Mucosa of rectum (tissue), 2 donors: ENCODE data around the gene FAM184A.
"Not testable (repeated sequence)": the region's sequence is repeated elsewhere in the genome, so short reads cannot be mapped to it uniquely, and the experiment has no call there.

Experiments
- H3K27ac ChIP-seq, 2 donors: one replicate each; pipeline ENCODE4 v1.7.0; 2013; ENCODE audit warnings: inconsistent platforms in 2 of 2, low read depth in 2 of 2, low read length in 2 of 2
- H3K27me3 ChIP-seq, 2 donors: one replicate each; pipeline ENCODE4 v1.7.0; 2013; ENCODE audit warnings: low read length in 2 of 2; ENCODE audit not compliant: control insufficient read depth in 2 of 2, insufficient read depth in 2 of 2
- H3K36me3 ChIP-seq, 2 donors: one replicate each; pipeline ENCODE4 v1.7.0; 2013; ENCODE audit warnings: low read length in 2 of 2; ENCODE audit not compliant: control insufficient read depth in 2 of 2, insufficient read depth in 2 of 2
- H3K4me1 ChIP-seq, 2 donors: one replicate each; pipeline ENCODE4 v1.7.0; 2013; ENCODE audit warnings: low read length in 2 of 2, mild to moderate bottlenecking in 1 of 2; ENCODE audit not compliant: control insufficient read depth in 2 of 2, insufficient read depth in 2 of 2
- H3K4me3 ChIP-seq, 2 donors: one replicate each; pipeline ENCODE4 v1.7.0; 2013; ENCODE audit warnings: low read length in 2 of 2
- H3K9ac ChIP-seq, 2 donors: one replicate each; pipeline ENCODE4 v1.7.0; 2013; ENCODE audit warnings: low read length in 2 of 2, low read depth in 1 of 2, mild to moderate bottlenecking in 1 of 2
- H3K9me3 ChIP-seq, 2 donors: one replicate each; pipeline ENCODE4 v1.7.0; 2013; ENCODE audit warnings: low read length in 2 of 2; ENCODE audit not compliant: control insufficient read depth in 2 of 2
- donor health status: healthy.
- donor health status: Normal muscosa, but diverticular disease.

The FAM184A gene

DNA sequence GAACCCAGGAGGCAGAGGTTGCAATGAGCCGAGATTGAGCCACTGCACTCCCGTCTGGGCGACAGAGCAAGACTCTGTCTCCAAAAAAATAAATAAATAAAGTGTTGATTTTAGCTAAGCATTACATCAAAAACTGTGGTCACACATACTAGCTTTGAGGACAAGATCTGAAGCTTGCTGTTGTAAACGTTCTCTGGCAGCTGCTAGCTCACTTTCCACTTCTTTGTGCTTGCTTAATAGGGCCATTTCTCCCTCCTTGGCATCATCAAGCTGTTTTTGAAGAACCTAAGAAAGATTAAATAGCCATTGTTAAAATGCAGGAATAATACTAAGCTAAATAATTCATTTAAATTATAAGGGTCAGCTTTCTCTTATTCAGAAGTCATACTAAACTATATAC, 55.7 kb downstream of the FAM184A start:
- Histone ChIP-seq H3K4me1 (no peaks in the 10 kb centered on the region), H3K9me3 (no peaks in the 10 kb centered on the region), H3K27ac (no peak overlapping the region), H3K27me3 (no peaks in the 10 kb centered on the region), H3K4me3 (no peak overlapping the region), H3K36me3 (no peaks in the 10 kb centered on the region), H3K9ac (no peak overlapping the region)

DNA sequence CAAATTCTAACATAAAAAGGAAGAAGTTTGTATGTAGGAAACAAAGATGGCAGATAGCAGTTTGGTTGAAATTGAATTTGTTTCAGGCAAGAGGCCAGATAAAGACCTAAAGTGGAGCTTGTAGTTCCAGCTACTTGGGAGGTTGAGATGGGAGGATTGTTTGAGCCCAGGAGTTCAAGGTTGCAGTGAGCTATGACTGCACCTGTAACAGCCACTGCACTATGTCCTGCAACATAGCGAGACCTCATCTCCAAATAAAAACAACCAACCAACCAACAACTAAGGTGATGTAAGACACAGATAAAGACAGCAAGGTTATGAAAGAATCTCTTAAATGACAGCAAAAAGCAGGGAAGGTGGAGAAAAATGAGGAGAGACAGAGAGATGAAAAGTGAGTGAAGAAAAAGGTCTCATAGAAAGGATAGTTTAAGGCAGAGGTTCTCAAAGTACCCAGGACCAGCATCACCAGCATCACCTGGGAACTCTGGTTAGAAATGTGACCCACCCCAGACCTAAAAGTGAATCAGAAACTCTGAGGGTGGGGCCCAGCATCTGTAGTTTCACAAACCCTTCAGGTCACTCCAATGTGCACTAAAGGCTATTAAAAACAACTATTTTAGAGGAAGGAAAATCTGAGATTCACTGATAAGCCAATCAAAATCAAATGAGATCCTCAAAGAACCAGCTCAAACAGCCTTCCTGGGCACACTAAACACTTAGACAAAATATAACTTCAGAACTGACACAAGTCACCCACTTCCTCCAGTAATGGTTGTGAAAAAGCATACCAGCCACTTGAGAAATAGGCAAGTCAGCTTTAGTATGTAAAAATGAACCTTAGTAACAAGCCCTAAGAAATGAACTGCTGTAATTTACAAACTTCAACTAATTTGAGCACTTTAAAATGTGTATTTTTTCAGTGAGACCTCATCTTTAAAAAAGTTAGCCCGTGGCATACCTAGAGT, 57.6 kb downstream of the FAM184A start:
- Histone ChIP-seq H3K9me3 (no peaks in the 10 kb centered on the region), H3K9ac (no peak overlapping the region), H3K36me3 (no peaks in the 10 kb centered on the region), H3K4me3 (no peak overlapping the region), H3K27ac (no peak overlapping the region), H3K4me1 (no peaks in the 10 kb centered on the region), H3K27me3 (no peaks in the 10 kb centered on the region)

DNA sequence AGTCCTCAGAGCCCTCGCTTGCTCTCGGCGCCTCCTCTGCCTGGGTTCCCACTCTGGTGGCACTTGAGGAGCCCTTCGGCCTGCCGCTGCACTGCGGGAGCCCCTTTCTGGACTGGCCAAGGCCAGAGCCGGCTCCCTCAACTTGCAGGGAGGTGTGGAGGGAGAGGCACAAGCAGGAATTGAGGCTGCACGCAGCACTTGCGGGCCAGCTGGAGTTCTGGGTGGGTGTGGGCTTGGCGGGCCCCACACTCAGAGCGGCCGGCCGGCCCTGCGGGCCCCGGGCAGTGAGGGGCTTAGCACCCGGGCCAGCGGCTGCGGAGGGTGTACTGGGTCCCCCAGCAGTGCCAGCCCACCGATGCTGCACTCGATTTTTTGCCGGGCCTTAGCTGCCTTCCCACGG, 63.3 kb downstream of the FAM184A start:
- H3K4me3 ChIP-seq, H3K27ac ChIP-seq, H3K9me3 ChIP-seq, H3K4me1 ChIP-seq, H3K9ac ChIP-seq, H3K36me3 ChIP-seq, H3K27me3 ChIP-seq: not testable (repeated sequence)

DNA sequence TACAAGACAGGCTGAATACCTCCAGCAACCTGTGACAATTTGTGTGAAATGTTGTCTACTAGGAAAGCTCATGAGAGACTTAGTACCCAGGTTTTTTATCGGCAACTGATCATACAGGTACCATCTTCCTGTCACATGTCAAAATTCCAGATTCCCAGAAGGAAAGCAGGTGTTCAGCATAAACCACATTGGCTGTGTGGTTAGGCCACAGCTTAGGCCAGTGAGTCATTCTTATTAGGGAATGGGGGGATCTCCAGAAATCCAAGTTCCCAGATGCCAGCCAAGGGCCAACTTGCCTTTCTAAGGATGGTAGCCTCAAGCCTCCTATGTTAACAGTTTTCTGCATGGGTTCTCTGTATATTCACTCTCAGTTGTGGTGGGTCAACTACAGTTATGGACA, 65.9 kb downstream of the FAM184A start:
- Histone ChIP-seq H3K4me1 (no peaks in the 10 kb centered on the region), H3K27me3 (no peaks in the 10 kb centered on the region), H3K9me3 (no peaks in the 10 kb centered on the region), H3K27ac (no peak overlapping the region), H3K36me3 (no peaks in the 10 kb centered on the region), H3K9ac (no peak overlapping the region), H3K4me3 (no peak overlapping the region)

DNA sequence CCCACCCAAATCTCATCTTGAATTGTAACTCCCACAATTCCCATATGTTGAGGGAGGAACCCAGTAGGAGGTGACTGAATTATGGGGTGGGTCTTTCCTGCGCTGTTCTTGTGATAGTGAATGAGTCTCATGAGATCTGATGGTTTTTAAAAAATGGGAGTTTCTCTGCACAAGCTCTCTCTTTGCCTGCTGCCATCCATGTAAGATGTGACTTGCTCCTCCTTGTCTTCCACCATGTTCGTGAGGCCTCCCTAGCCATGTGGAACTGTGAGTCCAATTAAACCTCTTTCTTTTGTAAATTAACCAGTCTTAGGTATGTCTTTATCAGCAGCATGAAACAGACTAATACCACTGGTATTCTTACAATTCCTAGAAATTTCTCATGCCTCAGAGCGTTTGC, 69.2 kb downstream of the FAM184A start:
- not testable (repeated sequence) for H3K4me1 ChIP-seq, H3K27ac ChIP-seq, H3K27me3 ChIP-seq, H3K36me3 ChIP-seq, H3K9me3 ChIP-seq, H3K4me3 ChIP-seq, H3K9ac ChIP-seq

DNA sequence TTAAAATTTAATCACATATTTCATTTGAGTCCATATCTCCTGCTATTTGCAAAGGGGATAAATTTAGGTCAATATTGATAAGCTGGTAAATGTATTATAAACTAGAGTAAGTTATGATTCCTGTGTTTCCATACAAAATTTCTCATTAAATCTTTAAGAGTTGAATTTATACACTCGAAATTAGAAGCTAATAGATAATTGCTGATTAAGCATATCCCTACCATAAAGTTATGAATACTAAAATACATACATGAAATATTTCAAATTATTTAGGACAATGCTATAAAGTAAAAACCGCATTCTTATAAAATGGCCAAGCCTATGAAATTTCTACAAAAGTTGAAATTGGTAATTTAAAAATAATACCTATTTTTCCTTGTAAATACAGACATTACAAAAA, 71.5 kb downstream of the FAM184A start:
- Histone ChIP-seq H3K9me3 (no peaks in the 10 kb centered on the region), H3K27ac (no peak overlapping the region), H3K4me3 (no peak overlapping the region), H3K27me3 (no peaks in the 10 kb centered on the region), H3K36me3 (no peaks in the 10 kb centered on the region), H3K9ac (no peak overlapping the region), H3K4me1 (no peaks in the 10 kb centered on the region)

DNA sequence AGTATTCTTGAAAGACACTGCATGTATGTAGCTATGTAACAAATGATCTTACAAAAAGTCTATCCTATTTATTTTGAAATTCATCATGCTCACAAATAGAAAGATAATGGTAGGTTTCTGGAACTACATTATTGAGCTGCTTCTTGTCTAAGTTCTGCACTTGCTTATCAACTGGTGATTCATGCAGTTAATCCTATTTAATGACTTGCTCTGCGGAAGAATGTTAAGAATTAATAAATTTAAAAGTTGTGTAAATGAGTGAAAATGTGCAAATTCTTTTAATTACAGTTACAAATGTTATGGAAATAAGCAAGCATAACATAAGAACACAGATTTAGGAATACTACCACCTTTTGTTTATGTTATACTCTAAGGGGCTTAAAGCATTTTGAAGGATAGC, 76.4 kb downstream of the FAM184A start:
- H3K36me3 ChIP-seq = no peaks in the 10 kb centered on the region
- no peak overlapping the region for H3K4me3 ChIP-seq
- H3K9ac ChIP-seq = no peak overlapping the region
- no peak overlapping the region for H3K27ac ChIP-seq
- no peaks in the 10 kb centered on the region for H3K4me1 ChIP-seq
- H3K27me3 ChIP-seq = no peaks in the 10 kb centered on the region
- no peaks in the 10 kb centered on the region for H3K9me3 ChIP-seq

DNA sequence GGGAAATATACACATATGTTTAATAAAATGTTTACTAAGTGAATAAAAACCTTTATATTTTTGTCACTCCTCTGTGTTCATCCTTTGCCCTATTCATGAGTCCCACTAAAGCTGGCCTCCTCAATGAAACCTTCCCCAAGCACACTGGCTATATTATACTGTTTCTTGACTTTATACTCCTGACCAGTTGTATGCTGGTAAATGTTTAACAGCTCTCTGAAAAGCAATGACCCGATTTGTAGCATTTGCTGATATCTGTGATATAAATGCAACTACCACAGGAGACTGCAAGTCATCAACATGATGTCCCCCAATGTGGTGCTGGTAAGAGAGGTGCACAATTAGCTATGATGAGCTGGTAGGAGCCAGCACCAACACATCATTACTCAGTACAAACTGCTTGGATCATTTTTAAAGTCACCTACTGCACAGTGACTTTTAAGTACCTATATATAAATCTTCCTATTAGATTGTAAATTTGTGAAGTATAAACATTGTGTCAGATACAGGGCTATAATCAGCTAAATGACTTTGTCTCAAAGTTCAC, 78.9 kb downstream of the FAM184A start:
- no peak overlapping the region for H3K9ac ChIP-seq
- no peaks in the 10 kb centered on the region for H3K4me1 ChIP-seq
- H3K36me3 ChIP-seq = no peaks in the 10 kb centered on the region
- no peak overlapping the region for H3K4me3 ChIP-seq
- no peaks in the 10 kb centered on the region for H3K27me3 ChIP-seq
- no peak overlapping the region for H3K27ac ChIP-seq
- no peaks in the 10 kb centered on the region for H3K9me3 ChIP-seq

DNA sequence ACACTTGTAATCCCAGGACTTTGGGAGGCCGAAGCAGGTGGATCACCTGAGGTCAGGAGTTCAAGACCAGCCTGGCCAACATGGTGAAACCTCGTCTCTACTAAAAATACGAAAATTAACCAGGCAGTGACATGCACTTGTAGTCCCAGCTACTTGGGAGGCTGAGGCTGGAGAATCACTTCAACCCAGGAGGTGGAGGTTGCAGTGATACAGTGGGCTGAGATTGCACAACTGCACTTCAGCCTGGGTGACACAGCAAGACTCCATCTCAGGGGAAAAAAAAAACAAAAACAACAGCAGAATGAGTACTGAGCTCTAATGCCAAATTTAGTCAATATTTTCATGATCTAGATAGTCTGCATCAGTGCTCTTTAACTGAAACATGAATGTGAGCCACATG, 81.0 kb downstream of the FAM184A start:
- H3K9me3 ChIP-seq, H3K36me3 ChIP-seq, H3K4me1 ChIP-seq, H3K9ac ChIP-seq, H3K4me3 ChIP-seq, H3K27ac ChIP-seq, H3K27me3 ChIP-seq: not testable (repeated sequence)

DNA sequence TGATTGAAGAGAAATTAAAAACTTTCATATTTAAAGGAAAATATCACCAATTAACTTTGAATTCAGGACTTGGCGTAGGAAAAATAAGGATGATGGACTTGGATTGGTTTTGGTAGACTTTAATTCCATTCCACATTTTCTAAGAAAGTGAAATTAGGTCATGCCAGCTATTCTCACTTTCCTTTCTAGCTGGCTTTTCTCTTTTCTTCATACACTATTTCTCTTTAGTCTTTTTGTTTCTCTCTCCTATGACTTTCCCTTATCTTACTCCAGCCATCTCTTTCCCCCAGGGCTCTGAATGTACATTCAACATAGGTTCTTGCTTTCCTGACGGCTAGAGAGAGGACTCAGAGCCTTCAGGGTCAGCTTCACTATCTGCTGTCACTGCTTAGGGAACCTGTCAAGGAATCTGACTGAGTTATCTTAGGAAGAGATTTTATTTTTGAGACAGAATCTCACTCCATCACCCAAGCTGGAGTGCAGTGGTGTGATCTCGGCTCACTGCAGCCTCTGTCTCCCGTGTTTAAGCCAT, 82.1 kb downstream of the FAM184A start:
- no peaks in the 10 kb centered on the region for H3K4me1 ChIP-seq
- H3K4me3 ChIP-seq = no peak overlapping the region
- H3K9ac ChIP-seq = no peak overlapping the region
- H3K27ac ChIP-seq = no peak overlapping the region
- H3K27me3 ChIP-seq = no peaks in the 10 kb centered on the region
- H3K9me3 ChIP-seq = no peaks in the 10 kb centered on the region
- H3K36me3 ChIP-seq = no peaks in the 10 kb centered on the region
